Left ventricle myocardium inferior (tissue), 1 donor: ENCODE results near the gene MIF4GD. TPM values are rescaled to one million over a fixed set of nuclear protein-coding genes. Genes with fewer than 3 reads are reported as not detected.

Source experiments
- DNase-seq: peaks from one replicate; pipeline ENCODE4 v3.0.0-alpha.2; 2020
- H3K27ac ChIP-seq: fragments of 200-600 bp; replicated peaks from 2 replicates; pipeline ENCODE4 v1.8.0; 2021
- H3K27me3 ChIP-seq: fragments of 200-600 bp; 2 replicates; pipeline ENCODE4 v1.8.0; 2021; ENCODE audit warnings: low read depth
- H3K36me3 ChIP-seq: fragments of 200-600 bp; 2 replicates; pipeline ENCODE4 v1.8.0; 2021
- H3K4me1 ChIP-seq: fragments of 200-600 bp; 2 replicates; pipeline ENCODE4 v1.8.0; 2021
- H3K4me3 ChIP-seq: fragments of 200-600 bp; 2 replicates; pipeline ENCODE4 v1.8.0; 2021; ENCODE audit warnings: mild to moderate bottlenecking, moderate library complexity
- H3K9me3 ChIP-seq: fragments of 200-600 bp; replicated peaks from 2 replicates; pipeline ENCODE4 v1.8.0; 2021
- CTCF ChIP-seq: fragments of 200-600 bp; IDR thresholded peaks from 2 replicates; pipeline ENCODE4 v1.8.0; 2021; ENCODE audit warnings: antibody characterized with exemption, mild to moderate bottlenecking, borderline replicate concordance
- intact Hi-C: fragments of 100-400 bp; cut with micrococcal nuclease; formaldehyde crosslinking; loops from one replicate; pipeline ENCODE4 v1.11.0; 2022
- total RNA-seq: library from RNA; stranded (reverse); fragmentation: NEBNext Ultra II Directional; extraction: Animal tissue kit (Norgen Biotek cat#: 25700); gene quantifications from one replicate; pipeline ENCODE4 v1.2.1, GENCODE V29; 2021
- donor health status: DM: no; HTN: yes; CAD: no; lungs with severe emphysema.

The MIF4GD gene
- total RNA-seq, 1 donor from 2014 or later: 11.9 TPM

GRCh38 chr17:75271233-75271954, 363 bp upstream of the MIF4GD start:
- Histone ChIP-seq H3K27me3 (no peaks in the 10 kb centered on the region), H3K9me3 (no peaks in the 10 kb centered on the region), H3K4me3 (peak overlapping the region; percentile 90), H3K4me1 (peaks cover 47% of the 10 kb centered on the region), H3K36me3 (peaks cover 16% of the 10 kb centered on the region), H3K27ac (peak overlapping the region; percentile 97)
- intact Hi-C loops: no loop called here
- DNase-seq: peak; percentile 85
- TF ChIP-seq CTCF: peak; percentile 83

DNA sequence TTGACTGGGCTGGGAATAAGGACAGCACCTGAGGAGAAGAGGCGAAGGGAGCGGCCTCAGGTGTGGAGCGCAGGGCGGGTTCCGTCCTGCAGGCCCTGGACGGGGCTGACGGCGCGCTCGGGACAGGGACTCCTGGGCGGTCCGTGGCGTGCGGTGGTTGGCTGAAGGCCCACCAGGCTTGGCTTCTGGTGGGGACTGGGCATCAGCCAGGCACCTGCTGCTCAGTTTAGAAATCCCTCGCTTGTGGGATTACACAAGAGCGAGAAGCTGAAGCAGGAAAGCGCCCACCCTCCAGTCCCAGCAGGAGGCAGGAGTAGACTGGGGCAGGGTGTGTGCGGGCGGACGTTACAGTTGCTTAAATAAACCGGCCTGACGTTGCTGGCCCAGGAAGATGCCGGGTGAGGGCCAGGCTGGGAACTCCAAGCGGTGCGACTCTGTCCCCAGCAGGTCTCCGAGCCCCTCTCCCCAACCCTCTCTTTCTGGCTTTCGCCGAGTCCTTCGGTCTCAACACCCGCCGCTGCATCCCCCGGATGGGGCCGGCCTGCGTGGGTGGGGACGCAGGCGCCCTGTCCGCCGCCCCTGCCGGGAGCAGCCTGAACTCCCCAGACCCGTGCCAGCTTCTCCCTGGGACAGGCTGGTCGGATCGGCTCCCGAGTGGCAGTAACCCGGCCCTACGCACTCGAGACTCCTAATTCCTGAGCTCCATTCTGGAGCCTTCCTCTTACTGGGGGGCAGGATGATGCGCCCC, 639 bp downstream of the MIF4GD start:
- peaks cover 47% of the 10 kb centered on the region for H3K4me1 ChIP-seq
- H3K27me3 ChIP-seq: no peaks in the 10 kb centered on the region
- H3K9me3 ChIP-seq: no peaks in the 10 kb centered on the region
- DNase-seq: peak; percentile 62
- peak; percentile 15 for TF ChIP-seq CTCF
- peak overlapping the region; percentile 97 for H3K27ac ChIP-seq
- intact Hi-C loops: no loop called here
- H3K4me3 ChIP-seq: peak overlapping the region; percentile 90
- H3K36me3 ChIP-seq: peaks cover 26% of the 10 kb centered on the region

- Histone ChIP-seq H3K27me3 (no peaks in the 10 kb centered on the region), H3K36me3 (peaks cover 31% of the 10 kb centered on the region), H3K4me3 (peak overlapping the region; percentile 90), H3K9me3 (no peaks in the 10 kb centered on the region), H3K27ac (peak overlapping the region; percentile 97), H3K4me1 (peaks cover 47% of the 10 kb centered on the region)
- DNase-seq: no peak
- TF ChIP-seq CTCF: no peak
- intact Hi-C loops: no loop called here
Observed at GRCh38 chr17:75269844-75270217, 1.2 kb downstream of the MIF4GD start.

DNA sequence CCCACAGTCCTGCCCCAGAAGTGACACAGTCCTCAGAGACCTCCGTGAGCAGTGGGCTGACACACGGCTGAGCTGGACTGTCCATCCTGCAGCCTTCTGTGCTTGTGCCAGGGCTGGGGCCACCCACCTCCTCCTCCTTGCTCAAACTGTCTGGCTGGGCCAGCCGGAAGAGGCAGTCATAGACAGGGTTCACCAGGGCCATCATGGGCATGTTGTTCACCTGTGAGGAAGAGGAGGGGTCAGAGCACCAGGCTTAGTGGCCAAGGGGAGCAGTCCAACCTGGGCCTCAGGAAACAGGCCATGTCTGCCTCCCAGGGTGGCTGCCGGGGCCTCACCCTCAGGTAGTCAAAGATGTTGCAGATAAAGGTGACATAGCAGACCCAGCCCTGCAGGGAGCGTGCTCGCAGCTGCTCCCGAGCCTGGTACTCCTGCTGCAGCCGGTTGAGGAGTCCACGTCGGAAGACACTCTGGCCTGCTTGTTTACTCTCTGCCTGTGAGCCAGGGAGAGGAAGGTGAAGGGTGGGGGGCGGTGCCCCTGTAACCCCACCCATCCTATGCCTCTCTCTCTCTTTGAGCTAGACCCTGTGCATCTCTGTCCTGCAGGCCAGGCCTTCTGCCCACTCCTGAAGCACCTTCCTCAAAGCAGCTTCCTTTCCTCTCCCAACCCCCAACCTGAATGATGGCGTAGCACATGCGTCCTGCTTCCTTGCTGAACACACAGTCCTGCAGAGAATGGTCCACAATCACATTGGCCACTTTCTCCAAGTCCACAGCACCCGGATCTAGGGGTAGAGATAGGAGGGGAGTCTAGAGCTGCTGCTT, 3.4 kb downstream of the MIF4GD start:
- Histone ChIP-seq H3K27ac (no peak overlapping the region), H3K4me3 (no peak overlapping the region), H3K9me3 (no peaks in the 10 kb centered on the region), H3K27me3 (no peaks in the 10 kb centered on the region), H3K36me3 (peaks cover 47% of the 10 kb centered on the region), H3K4me1 (peaks cover 46% of the 10 kb centered on the region)
- TF ChIP-seq CTCF: no peak
- intact Hi-C loops: no loop called here
- DNase-seq: no peak

DNA sequence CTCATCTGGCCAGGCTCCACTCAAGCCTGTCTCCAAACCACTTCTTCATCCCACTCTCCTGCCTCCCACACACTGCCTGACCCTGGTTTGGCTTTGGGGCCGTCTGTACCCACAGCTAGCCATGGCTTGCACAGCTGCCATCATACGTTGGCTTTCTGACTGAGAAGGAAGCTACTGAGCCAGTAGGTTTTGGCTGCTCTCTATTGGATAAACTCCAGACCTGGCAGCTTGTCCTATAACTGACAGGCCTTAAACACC, 3.9 kb downstream of the MIF4GD start:
- no peak for TF ChIP-seq CTCF
- peaks cover 46% of the 10 kb centered on the region for H3K4me1 ChIP-seq
- intact Hi-C loops: no loop called here
- H3K36me3 ChIP-seq: peaks cover 47% of the 10 kb centered on the region
- H3K27me3 ChIP-seq: no peaks in the 10 kb centered on the region
- H3K27ac ChIP-seq: no peak overlapping the region
- DNase-seq: no peak
- no peak overlapping the region for H3K4me3 ChIP-seq
- H3K9me3 ChIP-seq: no peaks in the 10 kb centered on the region
